Prostate gland (tissue), 2 donors: Measurements from ENCODE around the gene GARS1. TPM values are rescaled to one million over a fixed set of nuclear protein-coding genes. Genes with fewer than 3 reads are reported as not detected.

Experiments used
- DNase-seq: peaks from one replicate; pipeline ENCODE4 v3.0.0-alpha.2; 2019; ENCODE audit warnings: low spot score
- H3K27ac ChIP-seq, 2 donors: fragments of 200-600 bp; sonication (generic); 2 replicates each; pipeline ENCODE4 v1.5.1; 2017 to 2019
- H3K27me3 ChIP-seq: fragments of 200-600 bp; sonication (generic); replicated peaks from 2 replicates; pipeline ENCODE4 v1.5.1; 2019; ENCODE audit not compliant: insufficient read depth
- H3K36me3 ChIP-seq, 2 donors: fragments of 200-600 bp; sonication (generic); 1 replicate in 1 of 2; 2 replicates in 1 of 2; pipeline versions ENCODE4 v1.5.1 to v1.8.1; 2017 to 2019
- H3K4me1 ChIP-seq: fragments of 200-600 bp; sonication (generic); replicated peaks from 2 replicates; pipeline ENCODE4 v1.5.1; 2019
- H3K4me3 ChIP-seq, 2 donors: fragments of 200-600 bp; sonication (generic); 2 replicates each; pipeline ENCODE4 v1.5.1; 2017 to 2019
- H3K9me3 ChIP-seq: fragments of 200-600 bp; sonication (generic); 2 replicates; pipeline ENCODE4 v1.5.1; 2017
- POLR2A ChIP-seq: fragments of 450-650 bp; IDR thresholded peaks from one replicate; pipeline ENCODE4 v1.6.1; 2016; ENCODE audit warnings: antibody characterized with exemption, mild to moderate bottlenecking
- POLR2AphosphoS5 ChIP-seq: sonication (generic); formaldehyde crosslinking; IDR thresholded peaks from one replicate; pipeline ENCODE4 v1.6.1; 2017; ENCODE audit warnings: antibody characterized with exemption
- WGBS: methylation state at CpG from one replicate; pipeline ENCODE4 v1.1.5; 2018; 5-methylcytosine and 5-hydroxymethylcytosine counted together
- intact Hi-C: fragments of 100-400 bp; cut with DNase I; formaldehyde crosslinking; loops from one replicate; pipeline ENCODE4 v1.14.2; 2022
- total RNA-seq, 2 donors: library from RNA; depleted of rRNA; stranded (reverse); fragments of >200 nt; gene quantifications; one replicate each; pipeline ENCODE4 v1.1.0, GENCODE V29; 2016
- TF ChIP-seq, protein P1 (sequence below), 4 experiments: fragments of 200-600 bp in 2 of 4; fragments of 450-650 bp in 2 of 4; sonication (generic) in 2 of 4; IDR thresholded peaks; 1 replicate in 3 of 4; 2 replicates in 1 of 4; pipeline ENCODE4 v1.5.1; 2016 to 2019; ENCODE audit warnings: antibody characterized with exemption in 4 of 4, mild to moderate bottlenecking in 2 of 4, moderate library complexity in 2 of 4

GARS1 gene
- total RNA-seq, 2 donors from 2014 or later, result 38.8 to 78.3 TPM

DNA sequence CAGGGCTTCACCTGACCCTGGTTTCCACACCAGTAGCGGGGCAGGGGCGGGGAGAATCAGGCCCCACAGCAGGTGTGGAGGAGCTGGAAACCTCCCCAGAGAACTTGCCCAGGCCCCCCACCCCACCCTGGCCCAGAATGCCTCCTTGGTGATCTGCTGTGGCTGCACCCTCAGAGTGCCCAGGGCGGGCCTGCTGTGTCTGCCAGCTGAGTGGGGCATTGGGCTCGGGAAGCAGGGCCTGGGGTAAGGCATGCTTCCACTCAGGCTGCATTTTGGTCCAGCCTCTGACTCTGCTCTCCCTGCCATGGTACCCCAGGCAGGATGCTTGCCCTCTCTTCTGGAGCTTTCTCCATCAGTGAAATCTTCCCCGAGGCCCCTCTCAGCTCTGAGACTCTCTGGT is 88.6 kb downstream of the GARS1 start:
- Histone ChIP-seq H3K27ac (no peak overlapping the region), H3K27me3 (peaks cover 12% of the 10 kb centered on the region), H3K9me3 (no peaks in the 10 kb centered on the region), H3K4me1 (no peaks in the 10 kb centered on the region), H3K4me3 (no peak overlapping the region), H3K36me3 (no peaks in the 10 kb centered on the region)
- WGBS, result 98% methylated on average over 4 of the region's 5 CpGs
- intact Hi-C loops, result no loop called here
- no peak for DNase-seq
- TF ChIP-seq, protein P1, sequence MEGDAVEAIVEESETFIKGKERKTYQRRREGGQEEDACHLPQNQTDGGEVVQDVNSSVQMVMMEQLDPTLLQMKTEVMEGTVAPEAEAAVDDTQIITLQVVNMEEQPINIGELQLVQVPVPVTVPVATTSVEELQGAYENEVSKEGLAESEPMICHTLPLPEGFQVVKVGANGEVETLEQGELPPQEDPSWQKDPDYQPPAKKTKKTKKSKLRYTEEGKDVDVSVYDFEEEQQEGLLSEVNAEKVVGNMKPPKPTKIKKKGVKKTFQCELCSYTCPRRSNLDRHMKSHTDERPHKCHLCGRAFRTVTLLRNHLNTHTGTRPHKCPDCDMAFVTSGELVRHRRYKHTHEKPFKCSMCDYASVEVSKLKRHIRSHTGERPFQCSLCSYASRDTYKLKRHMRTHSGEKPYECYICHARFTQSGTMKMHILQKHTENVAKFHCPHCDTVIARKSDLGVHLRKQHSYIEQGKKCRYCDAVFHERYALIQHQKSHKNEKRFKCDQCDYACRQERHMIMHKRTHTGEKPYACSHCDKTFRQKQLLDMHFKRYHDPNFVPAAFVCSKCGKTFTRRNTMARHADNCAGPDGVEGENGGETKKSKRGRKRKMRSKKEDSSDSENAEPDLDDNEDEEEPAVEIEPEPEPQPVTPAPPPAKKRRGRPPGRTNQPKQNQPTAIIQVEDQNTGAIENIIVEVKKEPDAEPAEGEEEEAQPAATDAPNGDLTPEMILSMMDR (IDR thresholded peaks at IDR 0.05), result no peak
- no peak for TF ChIP-seq POLR2A
- TF ChIP-seq POLR2AphosphoS5, result no peak

Other genes starting within 250 kb of the GARS1 start
- 10 to 100 TPM in 1 of 2 donors, 1 to 10 TPM in 1; 3.5 to 12.3 TPM for gene NOD1, start 116.1 kb upstream of the GARS1 start, total RNA-seq
- gene GGCT, start 90.0 kb upstream of the GARS1 start, total RNA-seq, result 10 to 100 TPM; 14.7 to 54.0 TPM
- gene CRHR2, start 87.6 kb downstream of the GARS1 start, total RNA-seq, result under 1 TPM in 1 of 2 donors, not detected in 1; 0.17 TPM
- 100 to 1,000 TPM in 1 of 2 donors, 10 to 100 TPM in 1; 41.4 to 132 TPM for gene INMT, start 157.3 kb downstream of the GARS1 start, total RNA-seq
- gene MINDY4, start 176.5 kb downstream of the GARS1 start, total RNA-seq, result 10 to 100 TPM in 1 of 2 donors, 1 to 10 TPM in 1; 8.1 to 31.9 TPM